ENCODE measurements around the gene ZNF576.
"Not testable (repeated sequence)": the region's sequence is repeated elsewhere in the genome, so short reads cannot be mapped to it uniquely, and the experiment has no call there.

- TF ChIP-seq POLR2A (IDR thresholded peaks at IDR 0.05; ENCODE audit: extremely low read depth, insufficient read length); CTCF (IDR thresholded peaks at IDR 0.05; ENCODE audit: low read depth, low read length); MYC (IDR thresholded peaks at IDR 0.05; ENCODE audit: low read depth, low read length): not testable (repeated sequence)
Observed at GRCh38 chr19:43587029-43587428, 9.4 kb upstream of the ZNF576 start.

Data from NB4 (cell line).